KOPT-K1 (cell line): ENCODE data around the gene ZNF217.
"Not testable (repeated sequence)": the region's sequence is repeated elsewhere in the genome, so short reads cannot be mapped to it uniquely, and the experiment has no call there.

Experiments
- H3K27ac ChIP-seq: fragments of 200-600 bp; sonication (generic); 2 replicates; pipeline ENCODE4 v1.5.1; 2016; ENCODE audit warnings: antibody characterized with exemption, mild to moderate bottlenecking, low read depth, low read length; ENCODE audit not compliant: poor library complexity, severe bottlenecking
- H3K36me3 ChIP-seq: fragments of 200-600 bp; sonication (generic); 2 replicates; pipeline ENCODE4 v1.5.1; 2017; ENCODE audit warnings: antibody characterized with exemption, mild to moderate bottlenecking, low read length, moderate library complexity; ENCODE audit not compliant: insufficient read depth
- H3K9me3 ChIP-seq: fragments of 200-600 bp; sonication (generic); 2 replicates; pipeline ENCODE4 v1.5.1; 2017; ENCODE audit warnings: antibody characterized with exemption, low read length, mild to moderate bottlenecking; ENCODE audit not compliant: insufficient read depth, poor library complexity, severe bottlenecking

Gene ZNF217

DNA sequence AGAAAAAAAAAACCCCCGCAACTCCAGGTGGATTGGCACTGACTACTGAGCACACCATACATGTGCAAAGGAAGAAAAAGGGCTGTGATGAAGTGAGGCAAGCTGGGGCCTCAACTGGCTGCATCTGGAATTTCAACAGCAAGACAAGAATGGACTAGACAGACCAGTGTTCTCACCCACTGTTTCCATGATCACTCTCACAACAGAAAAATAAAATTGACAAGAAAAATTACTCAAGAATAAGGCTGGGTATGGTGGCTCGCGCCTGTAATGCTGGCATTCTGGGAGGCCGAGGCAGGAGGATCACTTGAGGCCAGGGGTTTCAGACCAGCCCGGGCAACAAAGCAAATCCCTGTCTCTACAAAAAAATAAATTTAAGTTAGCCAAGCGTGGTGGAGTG is 18.8 kb downstream of the ZNF217 start:
- Histone ChIP-seq H3K27ac (no peak overlapping the region), H3K9me3 (no peaks in the 10 kb centered on the region), H3K36me3 (peaks cover 99% of the 10 kb centered on the region)

- Histone ChIP-seq H3K27ac (no peak overlapping the region), H3K9me3 (no peaks in the 10 kb centered on the region), H3K36me3 (peaks cover 99% of the 10 kb centered on the region)
Observed at GRCh38 chr20:53574259-53574789, 19.3 kb downstream of the ZNF217 start.

DNA sequence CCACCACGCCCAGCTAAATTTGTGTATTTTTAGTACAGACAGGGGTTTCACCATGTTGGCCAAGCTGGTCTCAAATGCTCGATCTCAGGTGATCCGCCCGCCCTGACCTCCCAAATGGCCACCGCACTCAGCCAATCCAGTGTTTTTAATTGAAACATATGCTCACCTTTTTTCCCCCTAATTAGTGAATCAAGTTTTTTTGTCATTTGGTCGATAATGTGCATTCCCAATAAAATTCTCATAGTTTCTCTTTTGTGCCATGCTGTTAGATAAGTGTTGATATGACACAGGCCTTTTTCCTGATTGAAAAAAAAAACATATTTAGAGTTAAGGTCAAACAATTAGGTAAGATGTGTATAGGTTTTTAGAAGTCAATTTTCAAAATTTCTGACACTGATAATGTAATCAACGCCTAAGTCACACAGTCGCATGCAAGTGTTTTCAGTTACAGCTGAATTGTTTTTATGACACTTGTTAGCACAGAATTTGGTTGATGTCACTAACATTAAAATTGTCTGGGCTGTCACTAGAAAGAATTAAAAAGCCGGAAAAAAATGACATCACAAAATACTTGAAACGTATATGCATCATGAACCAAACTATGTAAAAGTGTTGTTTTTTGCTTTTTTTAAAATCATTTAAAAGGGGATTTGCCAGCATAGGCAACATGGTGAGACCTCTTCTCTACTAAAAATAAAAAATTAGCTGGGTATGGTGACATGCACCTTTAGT is 21.9 kb downstream of the ZNF217 start:
- Histone ChIP-seq H3K27ac (no peak overlapping the region), H3K9me3 (no peaks in the 10 kb centered on the region), H3K36me3 (peaks cover 100% of the 10 kb centered on the region)

DNA sequence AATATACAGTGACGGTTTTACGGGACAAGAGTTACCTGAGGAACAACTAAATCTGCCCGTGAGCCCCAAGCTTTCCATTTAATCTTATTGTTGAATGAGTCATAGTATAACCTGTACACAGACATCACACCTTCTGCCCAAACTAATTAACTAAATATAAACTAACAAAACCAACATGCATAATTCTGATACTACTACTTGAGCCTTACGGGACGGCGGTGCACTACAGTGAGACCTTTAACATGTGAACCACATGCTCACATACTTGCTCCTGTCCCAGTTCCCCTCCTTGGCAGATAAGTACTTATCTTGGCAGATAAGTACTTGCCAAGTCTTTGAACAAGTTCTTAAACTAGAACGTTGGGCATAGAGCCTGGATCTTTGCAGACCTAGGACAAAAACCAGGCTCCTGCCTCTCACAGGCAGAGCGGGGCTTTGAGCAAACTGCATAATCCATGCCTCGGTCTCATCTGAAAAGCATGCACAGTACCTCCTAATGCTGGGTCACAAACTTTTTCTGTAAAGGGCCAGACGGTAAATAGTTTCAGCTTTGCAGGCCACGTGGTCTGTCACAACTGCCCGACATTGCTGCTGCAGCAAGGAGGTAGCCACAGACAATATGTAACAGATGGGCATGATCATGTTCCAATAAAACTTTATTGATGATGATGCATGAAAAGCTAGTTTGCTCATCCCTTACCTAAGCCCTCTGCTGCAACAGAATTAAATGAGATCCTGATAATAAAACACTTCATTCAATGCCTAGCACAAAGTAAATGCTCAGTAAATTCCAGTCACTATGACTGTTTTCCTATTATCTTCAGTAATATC is 23.0 kb downstream of the ZNF217 start:
- Histone ChIP-seq H3K27ac (no peak overlapping the region), H3K36me3 (peaks cover 100% of the 10 kb centered on the region), H3K9me3 (no peaks in the 10 kb centered on the region)

GRCh38 chr20:53569606-53570307 is 23.9 kb downstream of the ZNF217 start:
- Histone ChIP-seq H3K9me3 (no peaks in the 10 kb centered on the region), H3K36me3 (peaks cover 100% of the 10 kb centered on the region), H3K27ac (no peak overlapping the region)

GRCh38 chr20:53569005-53569404 is 24.6 kb downstream of the ZNF217 start:
- no peak overlapping the region for H3K27ac ChIP-seq
- H3K36me3 ChIP-seq = peaks cover 97% of the 10 kb centered on the region
- no peaks in the 10 kb centered on the region for H3K9me3 ChIP-seq

GRCh38 chr20:53568351-53568750 is 25.3 kb downstream of the ZNF217 start:
- H3K27ac ChIP-seq = no peak overlapping the region
- peaks cover 94% of the 10 kb centered on the region for H3K36me3 ChIP-seq
- H3K9me3 ChIP-seq = no peaks in the 10 kb centered on the region

GRCh38 chr20:53567379-53567917 is 26.2 kb downstream of the ZNF217 start:
- H3K27ac ChIP-seq = no peak overlapping the region
- peaks cover 85% of the 10 kb centered on the region for H3K36me3 ChIP-seq

GRCh38 chr20:53566623-53567022 is 27.0 kb downstream of the ZNF217 start:
- not testable (repeated sequence) for H3K27ac ChIP-seq, H3K9me3 ChIP-seq
- peaks cover 77% of the 10 kb centered on the region for H3K36me3 ChIP-seq

More at GRCh38 chr20:53567379-53567917, 26.2 kb downstream of the ZNF217 start:
- H3K9me3 ChIP-seq = no peaks in the 10 kb centered on the region

GRCh38 chr20:53565254-53565653 is 28.4 kb downstream of the ZNF217 start:
- Histone ChIP-seq H3K36me3 (peaks cover 63% of the 10 kb centered on the region), H3K27ac (no peak overlapping the region), H3K9me3 (no peaks in the 10 kb centered on the region)

DNA sequence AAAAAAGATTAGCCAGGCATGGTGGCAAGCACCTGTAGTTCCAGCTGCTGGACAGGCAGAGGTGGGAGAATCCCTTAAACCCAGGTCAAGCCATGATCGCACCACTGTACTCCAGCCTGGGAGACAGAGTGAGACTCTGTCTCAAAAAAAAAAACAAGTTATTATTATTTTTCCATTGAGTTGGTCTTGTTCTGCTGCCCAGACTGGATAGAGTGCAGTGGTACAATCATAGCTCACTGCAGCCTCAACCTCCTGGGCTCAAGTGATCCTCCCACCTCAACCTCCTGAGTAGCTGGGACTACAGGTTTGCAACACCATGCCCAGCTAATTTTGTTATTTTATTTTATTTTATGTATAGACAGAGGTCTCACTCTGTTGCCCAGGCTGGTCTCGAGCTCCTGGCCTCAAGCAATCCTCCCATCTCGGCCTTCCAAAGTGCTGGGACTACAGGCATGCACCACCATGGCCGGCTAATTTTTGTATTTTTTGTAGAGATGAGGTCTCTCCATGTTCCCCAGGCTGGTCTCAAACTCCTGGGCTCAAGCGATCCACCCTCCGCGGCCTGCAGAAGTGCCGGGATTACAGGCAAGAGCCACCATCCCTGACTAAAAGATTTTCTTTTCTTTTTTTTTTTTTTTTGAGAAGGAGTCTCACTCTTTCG is 31.4 kb downstream of the ZNF217 start:
- H3K9me3 ChIP-seq, H3K27ac ChIP-seq: not testable (repeated sequence)
- H3K36me3 ChIP-seq = peaks cover 33% of the 10 kb centered on the region

- H3K36me3 ChIP-seq = peaks cover 25% of the 10 kb centered on the region
- H3K27ac ChIP-seq = no peak overlapping the region
- H3K9me3 ChIP-seq = no peaks in the 10 kb centered on the region
Observed at GRCh38 chr20:53561505-53561904, 32.1 kb downstream of the ZNF217 start.

DNA sequence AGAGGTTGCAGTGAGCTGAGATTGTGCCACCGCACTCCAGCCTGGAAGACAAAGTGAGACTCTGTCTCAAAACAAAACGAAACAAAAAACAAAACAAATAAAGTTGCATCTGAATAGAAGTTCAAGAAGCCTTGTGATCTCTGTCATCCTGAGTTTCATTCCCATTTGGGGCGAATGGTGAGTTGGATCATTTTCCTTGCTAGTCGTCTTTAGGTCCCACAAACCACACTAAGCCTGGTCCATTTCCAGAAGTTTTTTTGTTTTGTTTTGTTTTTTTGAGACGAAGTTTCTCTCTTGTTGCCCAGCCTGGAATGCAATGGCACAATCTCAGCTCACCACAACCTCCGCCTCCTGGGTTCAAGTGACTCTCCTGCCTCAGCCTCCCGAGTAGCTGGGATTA is 33.8 kb downstream of the ZNF217 start:
- no peaks in the 10 kb centered on the region for H3K9me3 ChIP-seq
- H3K27ac ChIP-seq = no peak overlapping the region
- peaks cover 9% of the 10 kb centered on the region for H3K36me3 ChIP-seq

DNA sequence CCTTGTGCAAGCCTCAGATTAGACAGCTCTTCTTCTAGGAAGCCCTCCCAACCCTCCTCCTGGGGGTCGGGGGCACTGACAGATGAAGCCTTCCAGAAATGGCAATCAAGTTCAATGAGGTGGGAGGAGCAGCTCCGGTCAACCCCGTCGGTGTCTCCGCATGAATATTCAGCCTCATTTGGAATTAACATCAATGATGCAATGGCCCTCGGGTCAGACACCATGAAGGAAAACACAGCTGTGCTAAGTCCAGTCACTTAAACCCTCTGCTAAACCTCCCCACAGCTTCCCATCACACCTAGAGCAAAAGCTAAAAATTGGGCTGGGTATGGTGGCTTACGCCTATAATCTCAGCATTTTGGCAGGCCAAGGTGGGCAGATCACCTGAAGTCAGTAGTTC is 36.5 kb downstream of the ZNF217 start:
- Histone ChIP-seq H3K27ac (no peak overlapping the region), H3K36me3 (no peaks in the 10 kb centered on the region), H3K9me3 (no peaks in the 10 kb centered on the region)
